ENCODE measurements around the gene HMGA1. TPM values are rescaled to one million over a fixed set of nuclear protein-coding genes. Genes with fewer than 3 reads are reported as not detected.

Gene HMGA1
- total and polyA plus RNA-seq, 12 donors = 14.2 to 54.9 (median 40.9) TPM

DNA sequence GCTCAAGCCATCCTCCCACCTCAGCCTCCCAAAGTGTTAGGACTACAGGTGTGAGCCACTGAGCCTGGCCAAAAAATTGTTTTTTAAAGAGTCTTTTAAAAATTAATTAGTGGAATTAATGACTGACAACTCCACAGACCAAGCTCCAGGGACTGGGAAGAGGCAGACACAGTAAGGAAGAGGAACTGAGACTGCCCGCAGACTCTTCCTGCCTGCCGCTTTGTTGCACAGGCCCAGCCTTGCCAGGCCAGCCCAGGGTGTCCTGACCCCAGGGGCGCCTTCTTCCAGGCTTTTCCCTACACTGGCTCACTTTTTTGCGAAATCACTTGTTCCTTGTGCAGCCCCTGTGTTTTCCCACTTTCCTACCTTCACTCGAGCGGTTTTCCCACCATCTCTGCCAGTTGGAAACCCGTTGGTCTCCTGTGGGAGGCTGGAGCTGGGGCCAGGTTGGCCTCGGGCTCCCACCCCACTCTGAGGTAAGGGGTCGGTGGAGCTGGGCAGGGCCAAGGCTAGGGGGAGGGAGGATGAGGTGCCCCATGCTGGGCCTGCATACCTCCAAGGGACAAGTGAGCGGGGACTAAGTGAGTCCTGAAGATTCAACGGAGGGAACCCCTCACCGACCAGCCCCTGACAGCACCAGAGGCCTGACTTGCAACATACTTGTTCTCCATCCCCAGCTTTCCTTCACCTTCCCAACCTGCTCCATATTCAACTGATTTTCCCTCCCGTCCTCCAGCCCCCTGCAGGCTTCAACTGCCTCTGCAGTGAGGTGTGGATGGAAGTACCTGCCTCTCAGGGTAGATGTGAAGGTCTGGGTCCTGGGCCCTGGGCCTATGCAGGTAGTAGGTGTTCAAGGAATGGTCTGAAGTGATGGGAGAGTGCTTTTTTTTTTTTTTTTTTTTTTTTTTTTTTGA lies 35.6 kb downstream of the HMGA1 start:
- Histone ChIP-seq H3K9me3 (no peaks in the 10 kb centered on the region), H3K4me1 (peaks cover 0 to 45% (median 35%) of the 10 kb centered on the region in 9 donors), H3K4me3 (no peak overlapping the region), H3K27me3 (no peaks in the 10 kb centered on the region), H3K27ac (peak overlapping the region in 6 of 10 donors; percentile 24 to 80 (median 46)), H3K36me3 (no peaks in the 10 kb centered on the region)
- intact Hi-C loops (cut with DNase I) = loop anchor here in 3 of 10 donors (5.0 to 10.0 kb wide), 3 partner anchors 113 to 123 kb away; partner anchors contain the start of gene NUDT3 (in 2 of the 3)
- TF ChIP-seq, protein P1, sequence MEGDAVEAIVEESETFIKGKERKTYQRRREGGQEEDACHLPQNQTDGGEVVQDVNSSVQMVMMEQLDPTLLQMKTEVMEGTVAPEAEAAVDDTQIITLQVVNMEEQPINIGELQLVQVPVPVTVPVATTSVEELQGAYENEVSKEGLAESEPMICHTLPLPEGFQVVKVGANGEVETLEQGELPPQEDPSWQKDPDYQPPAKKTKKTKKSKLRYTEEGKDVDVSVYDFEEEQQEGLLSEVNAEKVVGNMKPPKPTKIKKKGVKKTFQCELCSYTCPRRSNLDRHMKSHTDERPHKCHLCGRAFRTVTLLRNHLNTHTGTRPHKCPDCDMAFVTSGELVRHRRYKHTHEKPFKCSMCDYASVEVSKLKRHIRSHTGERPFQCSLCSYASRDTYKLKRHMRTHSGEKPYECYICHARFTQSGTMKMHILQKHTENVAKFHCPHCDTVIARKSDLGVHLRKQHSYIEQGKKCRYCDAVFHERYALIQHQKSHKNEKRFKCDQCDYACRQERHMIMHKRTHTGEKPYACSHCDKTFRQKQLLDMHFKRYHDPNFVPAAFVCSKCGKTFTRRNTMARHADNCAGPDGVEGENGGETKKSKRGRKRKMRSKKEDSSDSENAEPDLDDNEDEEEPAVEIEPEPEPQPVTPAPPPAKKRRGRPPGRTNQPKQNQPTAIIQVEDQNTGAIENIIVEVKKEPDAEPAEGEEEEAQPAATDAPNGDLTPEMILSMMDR (IDR thresholded peaks at IDR 0.05) = no peak
- WGBS, 2 donors = 92 to 94% methylated on average over 13 of the region's 13 CpGs
- DNase-seq = peak in 1 of 2 donors; percentile 32
- ATAC-seq = peak in 1 of 8 donors; percentile 38

DNA sequence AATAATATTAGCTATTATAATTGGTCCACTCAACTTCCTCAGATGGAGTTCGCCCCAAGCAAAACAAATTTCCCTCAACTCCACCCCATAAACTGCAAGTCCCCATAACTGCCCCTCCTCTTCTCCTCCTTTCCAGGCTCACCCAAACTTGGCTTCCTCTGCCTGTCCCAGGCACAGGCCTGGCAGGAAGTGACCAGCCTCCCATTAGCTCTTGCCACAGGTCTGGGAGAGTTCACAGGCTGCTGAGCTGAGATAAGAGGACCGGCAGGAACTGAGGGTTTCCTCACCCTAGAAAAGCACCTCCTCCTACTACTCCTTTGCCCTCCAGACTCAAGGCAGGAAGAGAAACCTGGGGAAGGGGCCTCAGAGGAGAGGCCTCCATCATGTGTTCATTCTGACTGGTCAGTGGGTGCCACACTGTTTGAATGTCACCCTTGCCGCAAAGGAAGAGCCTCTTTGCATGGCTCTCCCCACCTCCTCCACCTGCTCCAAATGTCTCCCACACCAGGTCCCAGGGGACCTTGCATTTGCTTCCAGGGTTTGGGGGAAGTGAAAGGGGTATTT lies 36.7 kb downstream of the HMGA1 start:
- TF ChIP-seq, protein P1 (IDR thresholded peaks at IDR 0.05) = no peak
- H3K4me1 ChIP-seq = peaks cover 0 to 52% (median 38%) of the 10 kb centered on the region in 9 donors
- H3K27ac ChIP-seq = peak overlapping the region in 9 of 10 donors; percentile 7 to 80 (median 70)
- peaks cover 0 to 2% (median 0%) of the 10 kb centered on the region in 9 donors for H3K36me3 ChIP-seq
- DNase-seq (peak; percentile 55 to 73), ATAC-seq (peak; percentile 69 to 93 (median 90))
- WGBS, 2 donors = 42 to 51% methylated on average over 3 of the region's 3 CpGs
- intact Hi-C loops (cut with DNase I) = loop anchor here in 3 of 10 donors (5.0 to 10.0 kb wide), 3 partner anchors 111 to 121 kb away; partner anchors contain the start of gene NUDT3 (in 2 of the 3)
- H3K4me3 ChIP-seq = no peak overlapping the region
- H3K27me3 ChIP-seq = no peaks in the 10 kb centered on the region
- H3K9me3 ChIP-seq = no peaks in the 10 kb centered on the region

DNA sequence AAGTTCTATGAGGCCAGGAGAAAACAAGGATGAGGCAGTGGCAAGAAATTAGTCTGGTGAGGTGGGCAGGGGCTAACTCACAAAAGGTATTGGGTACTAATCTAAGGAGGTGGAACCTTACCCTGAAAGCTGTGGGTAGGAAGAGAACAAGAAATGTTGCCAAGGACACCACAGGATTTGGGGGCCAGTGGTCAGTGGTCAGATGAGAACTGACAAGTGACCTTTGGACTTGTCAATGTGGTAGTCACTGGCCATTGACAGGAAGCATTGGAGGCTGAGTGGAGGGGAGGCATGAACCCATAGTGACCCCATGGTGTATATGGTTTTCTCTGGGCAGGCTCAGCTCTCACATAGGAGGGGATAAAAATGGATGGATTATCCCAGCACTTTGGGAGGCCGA lies 37.5 kb downstream of the HMGA1 start:
- H3K36me3 ChIP-seq = peaks cover 0 to 10% (median 0%) of the 10 kb centered on the region in 9 donors
- DNase-seq (no peak), ATAC-seq (no peak)
- no peak overlapping the region for H3K4me3 ChIP-seq
- no peaks in the 10 kb centered on the region for H3K27me3 ChIP-seq
- WGBS, 2 donors = 92 to 100% methylated on average over 1 of the region's 1 CpG
- intact Hi-C loops (cut with DNase I) = loop anchor here in 3 of 10 donors (5.0 to 10.0 kb wide), 3 partner anchors 111 to 121 kb away; partner anchors contain the start of gene NUDT3 (in 2 of the 3)
- no peaks in the 10 kb centered on the region for H3K9me3 ChIP-seq
- TF ChIP-seq, protein P1 (IDR thresholded peaks at IDR 0.05) = no peak
- peaks cover 0 to 56% (median 43%) of the 10 kb centered on the region in 9 donors for H3K4me1 ChIP-seq
- H3K27ac ChIP-seq = peak overlapping the region in 7 of 10 donors; percentile 7 to 78 (median 70)

Data from heart right ventricle (tissue), 16 donors.